NCI-H128 (cell line): ENCODE results near the gene DPH1.
A peak's percentile ranks its signal among the peaks of the same experiment; 100 is the strongest.

Experiments
- DNase-seq: peaks from one replicate; lab custom pipeline; 2025; ENCODE audit not compliant: unreplicated experiment; lab: John Stamatoyannopoulos, UW

DPH1 gene

GRCh38 chr17:2049333-2050299 is 19.7 kb downstream of the DPH1 start:
- peak; percentile 26 for DNase-seq

- peak; percentile 16 for DNase-seq
Observed at GRCh38 chr17:2050300-2051060, 20.5 kb downstream of the DPH1 start.

GRCh38 chr17:2051061-2051932 is 21.3 kb downstream of the DPH1 start:
- DNase-seq = no peak

- DNase-seq = no peak
Observed at GRCh38 chr17:2051933-2052559, 22.1 kb downstream of the DPH1 start.

- peak; percentile 17 for DNase-seq
Observed at GRCh38 chr17:2053380-2054261, 23.7 kb downstream of the DPH1 start.

GRCh38 chr17:2054262-2054511 is 24.2 kb downstream of the DPH1 start:
- DNase-seq = no peak

GRCh38 chr17:2054512-2055291 is 24.7 kb downstream of the DPH1 start, which contains the start of gene HIC1:
Gene HIC1, plus strand, starts transcription at chr17:2055103. Its CDS starts 1,588 bp downstream, at chr17:2056691.
- DNase-seq = no peak

- DNase-seq = no peak
Observed at GRCh38 chr17:2055292-2056205, 25.6 kb downstream of the DPH1 start.

- DNase-seq = no peak
Observed at GRCh38 chr17:2056206-2057174, 26.5 kb downstream of the DPH1 start.

GRCh38 chr17:2057175-2057759 is 27.3 kb downstream of the DPH1 start:
- DNase-seq = no peak

GRCh38 chr17:2057760-2058585 is 28.0 kb downstream of the DPH1 start:
- no peak for DNase-seq

- no peak for DNase-seq
Observed at GRCh38 chr17:2058586-2059546, 28.9 kb downstream of the DPH1 start.

GRCh38 chr17:2059547-2060384 is 29.8 kb downstream of the DPH1 start:
- no peak for DNase-seq

GRCh38 chr17:2060385-2060658 is 30.4 kb downstream of the DPH1 start:
- no peak for DNase-seq
